ENCODE measurements around the gene HPN. TPM values are rescaled to one million over a fixed set of nuclear protein-coding genes. Genes with fewer than 3 reads are reported as not detected.

HPN gene
- total and polyA plus RNA-seq, 2 of the 13 experiments (the other 11 are each of a cell fraction or from before 2014, with no cell fraction given) = 46.7 to 261 TPM

DNA sequence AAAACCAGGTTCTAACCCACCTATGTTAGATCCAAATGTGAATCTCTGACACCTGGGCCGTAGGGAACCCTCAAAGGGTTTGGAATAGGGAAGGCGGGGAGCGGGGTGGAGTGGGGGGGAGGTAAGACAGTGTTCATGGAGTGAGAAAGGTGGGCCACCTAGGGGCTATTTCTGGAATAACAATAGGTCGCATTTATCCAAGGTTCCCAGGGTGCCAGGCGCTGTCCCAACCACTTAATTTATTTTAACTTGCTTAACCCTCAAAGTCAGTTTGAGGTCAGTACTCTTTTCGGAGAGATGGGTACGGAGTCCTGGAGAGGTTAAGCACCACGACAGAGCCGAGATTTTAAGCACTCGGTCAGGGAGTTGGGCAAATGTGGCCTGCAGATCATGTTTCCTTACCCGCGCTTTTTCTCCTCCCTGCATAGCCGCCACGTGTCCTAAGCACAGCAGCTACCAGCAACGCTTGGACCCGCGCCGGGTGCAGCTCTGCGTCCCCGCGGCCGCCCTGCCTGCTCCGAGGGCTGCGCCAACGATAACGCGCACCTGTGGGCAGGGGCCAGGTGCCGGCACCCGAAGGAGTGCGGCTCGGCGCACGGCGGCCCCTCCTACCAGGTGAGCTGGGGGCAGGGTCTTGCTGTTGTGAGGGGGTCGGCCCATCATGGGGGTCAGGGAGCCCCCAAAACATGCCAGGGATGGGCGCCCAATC is 49.1 kb downstream of the HPN start (continued):
- TF ChIP-seq STAG1 (CRISPR knock-in tag; IDR thresholded peaks at IDR 0.05) (peak; percentile 58), SIX1 (CRISPR knock-in tag; IDR thresholded peaks at IDR 0.05; ENCODE audit: borderline replicate concordance) (no peak), ZNF124 (CRISPR knock-in tag; IDR thresholded peaks at IDR 0.05) (no peak)
- TF ChIP-seq, protein P1, sequence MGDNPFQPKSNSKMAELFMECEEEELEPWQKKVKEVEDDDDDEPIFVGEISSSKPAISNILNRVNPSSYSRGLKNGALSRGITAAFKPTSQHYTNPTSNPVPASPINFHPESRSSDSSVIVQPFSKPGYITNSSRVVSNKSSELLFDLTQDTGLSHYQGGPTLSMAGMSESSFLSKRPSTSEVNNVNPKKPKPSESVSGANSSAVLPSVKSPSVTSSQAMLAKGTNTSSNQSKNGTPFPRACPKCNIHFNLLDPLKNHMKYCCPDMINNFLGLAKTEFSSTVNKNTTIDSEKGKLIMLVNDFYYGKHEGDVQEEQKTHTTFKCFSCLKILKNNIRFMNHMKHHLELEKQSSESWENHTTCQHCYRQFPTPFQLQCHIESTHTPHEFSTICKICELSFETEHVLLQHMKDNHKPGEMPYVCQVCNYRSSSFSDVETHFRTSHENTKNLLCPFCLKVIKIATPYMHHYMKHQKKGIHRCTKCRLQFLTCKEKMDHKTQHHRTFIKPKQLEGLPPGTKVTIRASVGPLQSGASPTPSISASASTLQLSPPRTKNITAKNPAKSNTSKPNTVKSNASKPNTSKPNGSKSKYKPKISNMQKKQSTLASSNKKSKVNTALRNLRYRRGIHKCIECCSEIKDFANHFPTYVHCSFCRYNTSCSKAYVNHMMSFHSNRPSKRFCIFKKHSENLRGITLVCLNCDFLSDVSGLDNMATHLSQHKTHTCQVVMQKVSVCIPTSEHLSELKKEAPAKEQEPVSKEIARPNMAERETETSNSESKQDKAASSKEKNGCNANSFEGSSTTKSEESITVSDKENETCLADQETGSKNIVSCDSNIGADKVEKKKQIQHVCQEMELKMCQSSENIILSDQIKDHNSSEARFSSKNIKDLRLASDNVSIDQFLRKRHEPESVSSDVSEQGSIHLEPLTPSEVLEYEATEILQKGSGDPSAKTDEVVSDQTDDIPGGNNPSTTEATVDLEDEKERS (CRISPR knock-in tag; IDR thresholded peaks at IDR 0.05) = no peak
- TF ChIP-seq, protein P2, sequence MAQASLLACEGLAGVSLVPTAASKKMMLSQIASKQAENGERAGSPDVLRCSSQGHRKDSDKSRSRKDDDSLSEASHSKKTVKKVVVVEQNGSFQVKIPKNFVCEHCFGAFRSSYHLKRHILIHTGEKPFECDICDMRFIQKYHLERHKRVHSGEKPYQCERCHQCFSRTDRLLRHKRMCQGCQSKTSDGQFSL (CRISPR knock-in tag; IDR thresholded peaks at IDR 0.05) = peak; percentile 93
- TF ChIP-seq, protein P3, sequence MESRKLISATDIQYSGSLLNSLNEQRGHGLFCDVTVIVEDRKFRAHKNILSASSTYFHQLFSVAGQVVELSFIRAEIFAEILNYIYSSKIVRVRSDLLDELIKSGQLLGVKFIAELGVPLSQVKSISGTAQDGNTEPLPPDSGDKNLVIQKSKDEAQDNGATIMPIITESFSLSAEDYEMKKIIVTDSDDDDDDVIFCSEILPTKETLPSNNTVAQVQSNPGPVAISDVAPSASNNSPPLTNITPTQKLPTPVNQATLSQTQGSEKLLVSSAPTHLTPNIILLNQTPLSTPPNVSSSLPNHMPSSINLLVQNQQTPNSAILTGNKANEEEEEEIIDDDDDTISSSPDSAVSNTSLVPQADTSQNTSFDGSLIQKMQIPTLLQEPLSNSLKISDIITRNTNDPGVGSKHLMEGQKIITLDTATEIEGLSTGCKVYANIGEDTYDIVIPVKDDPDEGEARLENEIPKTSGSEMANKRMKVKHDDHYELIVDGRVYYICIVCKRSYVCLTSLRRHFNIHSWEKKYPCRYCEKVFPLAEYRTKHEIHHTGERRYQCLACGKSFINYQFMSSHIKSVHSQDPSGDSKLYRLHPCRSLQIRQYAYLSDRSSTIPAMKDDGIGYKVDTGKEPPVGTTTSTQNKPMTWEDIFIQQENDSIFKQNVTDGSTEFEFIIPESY (CRISPR knock-in tag; IDR thresholded peaks at IDR 0.05) = 0 out of 2 replicates have a peak, but pooled peaks have one; percentile 16

DNA sequence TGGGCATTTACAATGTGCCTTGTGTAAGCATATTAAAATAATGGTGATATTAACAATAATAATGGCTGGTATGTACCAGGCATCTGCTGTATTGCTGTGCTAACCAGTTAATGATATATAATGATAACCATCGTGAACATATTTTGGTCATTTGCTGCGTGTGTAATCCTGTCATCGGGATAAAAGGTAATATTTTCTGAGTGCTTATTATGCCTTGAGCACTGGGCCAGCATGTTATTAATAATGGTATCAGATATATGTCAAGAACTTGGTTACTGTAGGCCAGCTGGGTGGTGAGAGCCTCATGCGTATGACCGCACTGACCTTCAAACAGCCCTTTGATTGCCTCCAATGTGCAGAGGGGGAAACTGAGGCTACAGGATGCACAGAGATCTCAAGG is 51.9 kb downstream of the HPN start:
- Histone ChIP-seq H3K4me2 (ENCODE audit: low read depth, low read length) (no peak overlapping the region), H2AFZ (ENCODE audit: low read length) (no peak overlapping the region), H3K27ac (ENCODE audit: extremely low read length, insufficient read depth, low read length) (no peak overlapping the region), H3K9me3 (ENCODE audit: low read length) (no peaks in the 10 kb centered on the region), H3K9ac (ENCODE audit: insufficient read depth, low read depth, low read length) (no peak overlapping the region), H3K27me3 (ENCODE audit: control insufficient read depth in 1 of 2, insufficient read depth in 2 of 2, low read length in 2 of 2) (no peaks in the 10 kb centered on the region; a peak in 1 of 5 replicates), H3K4me3 (replicated peaks in 1 of 3; ENCODE audit: insufficient read depth in 1 of 3, low read depth in 2 of 3, low read length in 3 of 3) (no peak overlapping the region), H3K4me1 (ENCODE audit: insufficient read depth, low read length) (peaks cover 24% of the 10 kb centered on the region), H3K36me3 (replicated peaks in 1 of 2; ENCODE audit: control insufficient read depth in 1 of 2, insufficient read depth in 2 of 2, low read length in 2 of 2) (no peaks in the 10 kb centered on the region), H4K20me1 (ENCODE audit: insufficient read depth, low read length) (no peaks in the 10 kb centered on the region), H3K79me2 (ENCODE audit: insufficient read depth, low read length) (no peaks in the 10 kb centered on the region)
- no TSS peak for BruUV-seq (replicated peaks)
- ATAC-seq (no peak), DNase-seq (ENCODE audit: low spot score) (no peak), FAIRE-seq (no peak)
- in situ Hi-C loops (cut with HindIII; ENCODE audit: extremely low pct_ligation_motif_present, low pct_unique_long_range_greater_than_20kb) = no loop called here
- intact Hi-C loops (cut with micrococcal nuclease; ENCODE audit: unreplicated experiment) = no loop called here
- WGBS (ENCODE audit: low lambda C conversion rate) = 84% methylated on average over 5 of the region's 5 CpGs
- TF ChIP-seq FOXK2 (IDR thresholded peaks at IDR 0.05) (no peak), MATR3 (CRISPR knock-in tag; IDR thresholded peaks at IDR 0.05) (no peak)
- TF ChIP-seq, protein P4, sequence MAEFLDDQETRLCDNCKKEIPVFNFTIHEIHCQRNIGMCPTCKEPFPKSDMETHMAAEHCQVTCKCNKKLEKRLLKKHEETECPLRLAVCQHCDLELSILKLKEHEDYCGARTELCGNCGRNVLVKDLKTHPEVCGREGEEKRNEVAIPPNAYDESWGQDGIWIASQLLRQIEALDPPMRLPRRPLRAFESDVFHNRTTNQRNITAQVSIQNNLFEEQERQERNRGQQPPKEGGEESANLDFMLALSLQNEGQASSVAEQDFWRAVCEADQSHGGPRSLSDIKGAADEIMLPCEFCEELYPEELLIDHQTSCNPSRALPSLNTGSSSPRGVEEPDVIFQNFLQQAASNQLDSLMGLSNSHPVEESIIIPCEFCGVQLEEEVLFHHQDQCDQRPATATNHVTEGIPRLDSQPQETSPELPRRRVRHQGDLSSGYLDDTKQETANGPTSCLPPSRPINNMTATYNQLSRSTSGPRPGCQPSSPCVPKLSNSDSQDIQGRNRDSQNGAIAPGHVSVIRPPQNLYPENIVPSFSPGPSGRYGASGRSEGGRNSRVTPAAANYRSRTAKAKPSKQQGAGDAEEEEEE (CRISPR knock-in tag; IDR thresholded peaks at IDR 0.05; ENCODE audit: borderline replicate concordance) = no peak
- POLR2A ChIA-PET = no interaction called here
- CTCF ChIA-PET (ENCODE audit: low intra/inter-chr PET ratio, low total read pairs) = no interaction called here
